ENCODE results near the gene PPAT.

The PPAT gene

GRCh38 chr4:56438766-56439165, 3.4 kb upstream of the PPAT start:
- FAIRE-seq (no peak), DNase-seq (ENCODE audit: insufficient read length, low spot score) (no peak)

- FAIRE-seq, result no peak
Measured at GRCh38 chr4:56434599-56435139, 746 bp downstream of the PPAT start.

GRCh38 chr4:56433280-56433679, 2.1 kb downstream of the PPAT start:
- DNase-seq (ENCODE audit: insufficient read length, low spot score) (no peak), FAIRE-seq (no peak)

More at GRCh38 chr4:56434599-56435139, 746 bp downstream of the PPAT start:
- DNase-seq (ENCODE audit: insufficient read length, low spot score), result peak; percentile 23

DNA sequence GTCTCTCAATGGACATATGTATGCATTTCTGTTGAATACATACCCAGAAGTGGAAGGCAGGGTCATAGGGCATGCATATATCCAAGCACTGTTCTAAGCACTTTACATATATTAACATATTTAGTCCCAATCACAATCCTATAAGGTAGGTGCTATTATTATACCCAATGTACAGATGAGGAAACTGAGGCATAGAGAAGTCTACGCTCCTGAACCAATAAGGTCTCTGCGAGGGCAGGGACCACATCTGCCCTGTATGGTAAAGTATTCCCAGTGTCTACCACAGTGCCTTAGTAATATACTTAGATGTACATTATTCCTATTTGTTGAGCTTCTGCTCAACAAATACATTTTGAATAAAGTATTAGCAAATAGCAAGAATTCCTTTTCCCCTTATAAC, 5.2 kb downstream of the PPAT start:
- DNase-seq (ENCODE audit: insufficient read length, low spot score) (no peak), FAIRE-seq (no peak)

DNA sequence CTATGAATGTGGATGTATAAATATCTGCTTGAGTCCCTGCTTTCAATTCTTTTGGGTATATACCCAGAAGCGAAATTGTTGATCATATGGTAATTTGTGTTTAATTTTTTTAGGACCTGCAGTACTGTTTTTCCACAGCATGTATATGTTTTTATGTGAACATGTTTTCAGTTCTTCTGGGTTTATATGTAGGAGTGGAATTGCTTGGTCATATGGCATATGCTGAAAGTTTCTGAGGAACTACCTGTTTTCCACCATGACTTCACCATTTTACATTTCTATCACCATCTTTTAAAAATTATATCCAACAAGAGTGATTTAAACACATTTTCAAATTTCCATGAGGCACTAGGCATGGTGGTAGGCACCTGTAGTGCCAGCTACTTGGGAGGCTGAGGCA, 8.2 kb downstream of the PPAT start:
- no peak for FAIRE-seq
- no peak for DNase-seq (ENCODE audit: insufficient read length, low spot score)

- FAIRE-seq (no peak), DNase-seq (ENCODE audit: insufficient read length, low spot score) (no peak)
Measured at GRCh38 chr4:56426273-56426672, 9.1 kb downstream of the PPAT start.

- no peak for DNase-seq (ENCODE audit: insufficient read length, low spot score)
Measured at GRCh38 chr4:56425518-56425917, 9.9 kb downstream of the PPAT start.

GRCh38 chr4:56424697-56425514, 10.5 kb downstream of the PPAT start:
- FAIRE-seq, result no peak
- no peak for DNase-seq (ENCODE audit: insufficient read length, low spot score)

More at GRCh38 chr4:56425518-56425917, 9.9 kb downstream of the PPAT start:
- FAIRE-seq, result no peak

DNA sequence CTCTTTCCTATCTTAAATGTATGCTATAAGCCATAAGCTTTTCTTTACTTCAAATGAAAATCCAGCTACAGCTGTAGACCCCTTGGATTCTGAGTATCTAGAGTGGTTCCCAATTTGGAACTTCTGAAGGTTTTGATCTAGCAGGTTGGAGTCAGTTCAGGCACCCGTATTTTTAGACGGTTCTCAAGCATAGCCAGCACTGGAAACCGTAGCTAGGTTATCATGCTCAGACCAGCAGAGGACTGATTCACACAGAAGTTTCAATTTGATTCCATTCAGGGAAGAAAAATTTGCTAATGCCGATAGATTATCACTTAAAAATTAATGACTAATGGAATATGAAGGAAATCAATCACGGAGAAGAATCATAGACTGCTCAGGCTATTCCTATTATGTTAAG, 11.2 kb downstream of the PPAT start:
- DNase-seq (ENCODE audit: insufficient read length, low spot score) (no peak), FAIRE-seq (no peak)

DNA sequence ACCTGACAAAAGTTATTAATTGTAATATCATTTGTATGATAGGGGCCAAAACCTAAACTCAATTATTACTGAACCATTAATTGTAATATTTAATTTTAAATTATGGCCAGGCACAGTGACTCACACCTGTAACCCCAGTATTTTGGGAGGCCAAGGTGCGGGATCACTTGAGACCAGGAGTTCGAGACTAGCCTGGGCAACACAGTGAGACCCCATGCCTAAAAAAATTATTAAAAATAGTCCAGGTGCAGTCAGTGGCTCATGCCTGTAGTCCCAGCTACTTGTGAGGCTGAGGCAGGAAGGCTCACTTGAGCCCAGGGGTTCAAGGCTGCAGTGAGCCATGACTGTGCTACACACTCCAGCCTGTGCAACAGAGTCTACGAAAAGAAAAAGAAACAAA, 18.0 kb downstream of the PPAT start:
- no peak for FAIRE-seq
- no peak for DNase-seq (ENCODE audit: insufficient read length, low spot score)

GRCh38 chr4:56416349-56416748, 19.1 kb downstream of the PPAT start:
- DNase-seq (ENCODE audit: insufficient read length, low spot score), result no peak

DNA sequence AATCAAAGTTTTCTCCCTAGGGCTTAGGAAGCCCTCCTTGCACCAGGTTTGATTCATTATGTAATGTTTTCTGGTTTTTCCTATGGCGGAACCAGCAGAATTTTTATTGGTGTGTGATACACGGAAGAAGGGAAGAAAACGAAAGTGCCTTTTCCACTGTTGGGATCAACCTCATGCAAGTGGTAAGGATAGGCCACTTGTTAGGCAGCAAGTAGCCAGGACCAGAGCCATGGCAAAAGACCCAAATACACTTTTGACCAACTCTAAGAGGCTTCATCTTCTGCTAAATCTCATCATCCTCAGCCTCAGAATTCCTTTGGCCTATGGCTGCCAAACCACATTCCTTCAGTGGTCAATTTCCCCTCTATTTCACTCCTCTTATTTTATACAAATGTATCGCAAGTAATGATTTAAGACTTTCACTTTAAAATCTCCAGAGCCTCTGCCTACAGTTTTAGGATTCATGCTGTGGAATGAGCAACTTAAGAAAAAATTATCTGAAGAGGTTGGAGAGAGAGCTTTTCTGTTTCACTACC, 21.2 kb downstream of the PPAT start:
- FAIRE-seq, result no peak
- no peak for DNase-seq (ENCODE audit: insufficient read length, low spot score)

More at GRCh38 chr4:56416349-56416748, 19.1 kb downstream of the PPAT start:
- no peak for FAIRE-seq

DNA sequence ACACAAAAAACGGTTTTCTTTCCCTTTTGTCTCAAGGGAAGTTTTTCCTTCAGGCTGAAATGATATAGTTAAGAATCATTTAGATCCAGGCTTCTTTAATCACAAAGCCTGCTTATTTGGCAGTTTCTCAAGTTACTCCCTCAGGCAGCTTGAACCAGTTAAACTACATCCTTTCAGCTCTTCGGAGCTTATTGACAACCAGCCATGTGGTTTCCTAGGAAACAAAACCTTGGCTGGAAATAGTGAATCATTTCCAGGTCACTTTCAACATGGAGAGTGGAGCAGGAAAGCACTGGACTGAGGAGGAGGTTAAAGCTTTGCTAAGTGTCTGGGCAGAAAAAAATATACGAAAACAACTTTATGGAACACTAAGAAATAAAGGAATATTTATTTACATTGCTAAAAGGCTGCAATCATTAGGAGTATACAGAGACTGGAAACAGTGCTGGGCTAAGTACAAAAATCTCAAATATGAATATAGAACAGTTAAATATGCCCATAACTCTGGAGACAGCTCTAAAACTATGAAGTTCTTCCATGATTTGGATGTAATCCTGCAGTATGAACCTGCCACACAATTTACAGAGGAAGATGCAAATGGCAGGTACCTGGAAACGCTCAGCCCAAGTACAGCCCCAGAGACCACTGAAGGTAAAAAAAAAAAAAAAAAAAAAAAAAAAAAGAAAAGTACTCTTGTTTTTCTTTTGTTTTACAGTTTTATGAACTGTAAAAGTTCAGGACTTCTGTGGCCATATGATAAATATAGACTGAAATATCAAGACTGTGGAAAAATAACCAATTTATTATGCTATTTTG, 25.0 kb downstream of the PPAT start:
- FAIRE-seq, result no peak

DNA sequence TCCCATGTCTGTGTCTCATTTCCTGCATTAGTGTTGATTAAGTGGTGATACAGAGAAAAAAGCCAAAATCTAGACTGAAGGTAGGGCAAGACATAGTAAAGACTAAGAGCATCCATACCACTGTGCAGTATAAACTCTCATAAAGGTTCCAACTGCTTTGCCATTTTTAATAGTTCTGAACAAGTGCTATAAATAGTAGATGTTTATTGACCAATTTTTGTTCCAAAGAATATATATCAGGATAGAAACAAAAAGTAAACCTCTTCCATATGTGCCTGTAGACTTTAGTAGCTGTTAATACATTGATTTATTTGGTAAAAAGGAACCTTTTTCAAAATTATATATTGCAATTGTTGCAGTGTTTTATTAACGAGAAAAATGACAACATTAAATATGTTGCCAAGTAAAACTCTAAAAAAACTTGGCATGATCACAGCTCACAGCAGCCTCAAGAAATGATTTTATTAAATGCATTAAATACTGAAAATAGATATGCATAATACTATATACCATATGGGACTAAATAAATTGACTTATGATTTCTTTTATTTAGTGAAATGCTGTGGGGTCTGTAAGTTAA, 25.8 kb downstream of the PPAT start:
- DNase-seq (ENCODE audit: insufficient read length, low spot score), result no peak
- FAIRE-seq, result no peak

More for the DNA sequence above, 25.0 kb downstream of the PPAT start:
- peak; percentile 68 for DNase-seq (ENCODE audit: insufficient read length, low spot score)

GRCh38 chr4:56408978-56409377, 26.4 kb downstream of the PPAT start:
- FAIRE-seq, result no peak
- DNase-seq (ENCODE audit: insufficient read length, low spot score), result no peak

DNA sequence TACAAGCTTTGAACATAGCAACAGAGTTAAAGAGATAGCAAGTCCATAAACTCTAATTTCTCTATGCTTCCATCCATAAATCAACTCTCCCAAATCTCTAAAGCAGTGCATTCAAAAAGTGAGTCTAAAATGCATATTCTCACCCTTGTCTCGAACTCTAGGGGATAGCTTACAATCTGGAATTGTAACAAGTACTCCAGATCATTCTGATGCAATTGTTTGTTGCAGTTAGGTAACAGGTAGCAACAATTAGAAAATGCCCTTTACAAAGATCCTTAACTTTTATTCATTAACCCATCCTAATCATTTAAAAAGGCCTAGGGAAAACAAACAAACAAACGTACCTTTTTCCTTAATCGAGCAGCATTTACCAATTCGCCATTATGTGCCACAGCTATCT, 29.3 kb downstream of the PPAT start:
- no peak for FAIRE-seq
- DNase-seq (ENCODE audit: insufficient read length, low spot score), result no peak

- FAIRE-seq (no peak), DNase-seq (ENCODE audit: insufficient read length, low spot score) (no peak)
Measured at GRCh38 chr4:56405016-56405415, 30.4 kb downstream of the PPAT start.

- FAIRE-seq (no peak), DNase-seq (ENCODE audit: insufficient read length, low spot score) (no peak)
Measured at GRCh38 chr4:56400560-56400959, 34.9 kb downstream of the PPAT start.

DNA sequence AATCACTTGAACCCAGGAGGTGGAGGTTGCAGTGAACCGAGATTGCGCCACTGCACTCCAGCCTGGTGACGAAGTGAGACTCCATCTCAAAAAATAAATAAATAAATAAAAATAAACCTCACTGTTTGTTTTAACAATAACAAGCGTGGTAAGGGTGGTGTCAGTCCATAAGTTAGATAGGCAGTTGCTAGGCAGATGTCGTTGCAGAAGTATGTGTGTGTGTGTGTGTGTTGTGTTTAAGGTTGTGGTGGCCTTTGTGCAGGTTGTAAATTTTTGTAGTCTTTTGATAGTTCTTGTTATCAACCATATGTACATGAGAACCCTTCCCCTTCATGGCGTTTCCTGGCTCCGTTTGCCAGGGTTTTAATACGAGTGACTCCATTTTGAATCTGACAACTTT, 44.1 kb downstream of the PPAT start:
- no peak for DNase-seq (ENCODE audit: insufficient read length, low spot score)
- FAIRE-seq, result no peak

- no peak for FAIRE-seq
Measured at GRCh38 chr4:56389558-56389957, 45.9 kb downstream of the PPAT start.

DNA sequence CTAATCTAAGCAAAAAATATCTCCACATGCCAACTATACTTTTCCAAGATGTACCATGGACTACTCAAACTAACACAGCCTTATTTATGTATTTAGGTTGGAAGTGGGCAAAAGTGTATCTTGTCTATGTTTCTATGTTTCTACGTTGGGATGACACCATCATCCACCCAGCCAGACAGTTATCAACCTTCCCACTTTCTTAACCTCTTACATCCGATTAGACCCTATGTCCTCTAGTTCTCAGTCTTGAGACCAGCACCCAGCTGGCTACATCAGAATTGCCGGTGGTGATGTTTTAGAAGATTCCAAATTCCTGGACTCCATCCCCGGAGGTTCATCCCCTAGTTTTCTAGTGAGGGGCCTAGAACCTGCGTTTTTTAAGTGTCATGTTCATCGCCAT, 47.1 kb downstream of the PPAT start:
- no peak for FAIRE-seq
- DNase-seq (ENCODE audit: insufficient read length, low spot score), result no peak

More at GRCh38 chr4:56389558-56389957, 45.9 kb downstream of the PPAT start:
- DNase-seq (ENCODE audit: insufficient read length, low spot score), result no peak

Measured in HTR-8/SVneo (cell line).